HTR-8/SVneo (cell line): Measurements from ENCODE around the gene SREBF1.

Experiments used
- DNase-seq: peaks from one replicate; pipeline ENCODE4 v3.0.0; 2011; ENCODE audit warnings: low spot score, mixed read lengths; ENCODE audit not compliant: insufficient read length
- FAIRE-seq: peaks from 2 replicates; lab custom pipeline; 2011; peaks lifted over from hg19 to GRCh38; lab: Jason Lieb, UNC

Gene SREBF1

GRCh38 chr17:17784657-17785267 is 52.0 kb downstream of the SREBF1 start:
- FAIRE-seq = peak; percentile 49
- no peak for DNase-seq

- no peak for DNase-seq
- no peak for FAIRE-seq
These were observed 52.7 kb downstream of the SREBF1 start for GRCh38 chr17:17783825-17784656.

GRCh38 chr17:17783116-17783824 is 53.5 kb downstream of the SREBF1 start:
- peak; percentile 26 for FAIRE-seq

GRCh38 chr17:17782523-17783115 is 54.2 kb downstream of the SREBF1 start:
- peak; percentile 31 for DNase-seq
- FAIRE-seq = peak; percentile 82

More at GRCh38 chr17:17783116-17783824, 53.5 kb downstream of the SREBF1 start:
- no peak for DNase-seq

GRCh38 chr17:17781591-17782496 is 54.9 kb downstream of the SREBF1 start:
- DNase-seq = peak; percentile 64

GRCh38 chr17:17780922-17781590 is 55.7 kb downstream of the SREBF1 start:
- DNase-seq (peak; percentile 88), FAIRE-seq (peak; percentile 96)

More at GRCh38 chr17:17781591-17782496, 54.9 kb downstream of the SREBF1 start:
- FAIRE-seq = no peak

- DNase-seq (no peak), FAIRE-seq (no peak)
These were observed 57.7 kb downstream of the SREBF1 start for GRCh38 chr17:17779015-17779611.

- peak; percentile 79 for FAIRE-seq
- DNase-seq = no peak
These were observed 58.3 kb downstream of the SREBF1 start for GRCh38 chr17:17778308-17779014.

- FAIRE-seq (no peak), DNase-seq (no peak)
These were observed 59.9 kb downstream of the SREBF1 start for GRCh38 chr17:17776889-17777288.

GRCh38 chr17:17774009-17774881 is 62.5 kb downstream of the SREBF1 start:
- FAIRE-seq = peak; percentile 52

GRCh38 chr17:17772231-17772630 is 64.6 kb downstream of the SREBF1 start:
- DNase-seq (no peak), FAIRE-seq (no peak)

More at GRCh38 chr17:17774009-17774881, 62.5 kb downstream of the SREBF1 start:
- DNase-seq = no peak

- DNase-seq (no peak), FAIRE-seq (no peak)
These were observed 65.1 kb downstream of the SREBF1 start for GRCh38 chr17:17771498-17772201.

GRCh38 chr17:17770632-17771044 is 66.1 kb downstream of the SREBF1 start:
- FAIRE-seq (no peak), DNase-seq (no peak)

- FAIRE-seq (no peak), DNase-seq (no peak)
These were observed 66.7 kb downstream of the SREBF1 start for GRCh38 chr17:17769869-17770631.

GRCh38 chr17:17768424-17769088 is 68.2 kb downstream of the SREBF1 start:
- peak; percentile 38 for FAIRE-seq
- DNase-seq = no peak
